Neural progenitor cell (in vitro differentiated cells): ENCODE data around the gene ZMYM4. TPM values are rescaled to one million over a fixed set of nuclear protein-coding genes. Genes with fewer than 3 reads are reported as not detected.

Experiments
- DNase-seq: peaks from one replicate; pipeline ENCODE4 v3.0.0-alpha.2; 2016; ENCODE audit warnings: low spot score
- H2AFZ ChIP-seq: fragments of 200-600 bp; sonication (generic); replicated peaks from 2 replicates; pipeline ENCODE4 v1.6.1; 2016; ENCODE audit warnings: antibody characterized with exemption
- H3F3A ChIP-seq: fragments of 200-600 bp; sonication (generic); 2 replicates; pipeline ENCODE4 v1.6.1; 2016; ENCODE audit warnings: antibody characterized with exemption, low read depth
- H3K27ac ChIP-seq: fragments of 200-600 bp; sonication (generic); 2 replicates; pipeline ENCODE4 v1.5.1; 2016; ENCODE audit warnings: mild to moderate bottlenecking
- H3K27me3 ChIP-seq: fragments of 200-600 bp; sonication (generic); 2 replicates; pipeline ENCODE4 v1.6.1; 2016; ENCODE audit warnings: mild to moderate bottlenecking, moderate library complexity
- H3K36me3 ChIP-seq: fragments of 200-600 bp; sonication (generic); 2 replicates; pipeline ENCODE4 v1.5.1; 2016
- H3K4me1 ChIP-seq: fragments of 200-600 bp; sonication (generic); 2 replicates; pipeline ENCODE4 v1.6.1; 2016; ENCODE audit warnings: mixed run types
- H3K4me2 ChIP-seq: fragments of 200-600 bp; sonication (generic); 2 replicates; pipeline ENCODE4 v1.6.1; 2016
- H3K4me3 ChIP-seq: fragments of 200-600 bp; sonication (generic); 2 replicates; pipeline ENCODE4 v1.5.1; 2016
- H3K79me2 ChIP-seq: fragments of 200-600 bp; sonication (generic); 2 replicates; pipeline ENCODE4 v1.6.1; 2016; ENCODE audit warnings: low read depth
- H3K9ac ChIP-seq: fragments of 200-600 bp; sonication (generic); 2 replicates; pipeline ENCODE4 v1.6.1; 2016
- H3K9me3 ChIP-seq: fragments of 200-600 bp; sonication (generic); 2 replicates; pipeline ENCODE4 v1.5.1; 2016; ENCODE audit warnings: low read depth
- H4K20me1 ChIP-seq: fragments of 200-600 bp; sonication (generic); 2 replicates; pipeline ENCODE4 v1.6.1; 2016; ENCODE audit warnings: low read depth
- H3K27ac Mint-ChIP-seq: 3 replicates; pipeline ENCODE4 v1.8.0; 2021; ENCODE audit warnings: mixed read lengths
- H3K27me3 Mint-ChIP-seq: 2 replicates; pipeline ENCODE4 v1.8.0; 2022; ENCODE audit warnings: low read depth, mild to moderate bottlenecking, inconsistent platforms, moderate library complexity, mixed read lengths; ENCODE audit not compliant: insufficient read depth
- H3K36me3 Mint-ChIP-seq: 3 replicates; pipeline ENCODE4 v1.8.0; 2021; ENCODE audit warnings: mixed read lengths
- H3K4me1 Mint-ChIP-seq: 3 replicates; pipeline ENCODE4 v1.8.0; 2021; ENCODE audit warnings: mixed read lengths
- H3K4me3 Mint-ChIP-seq: 3 replicates; pipeline ENCODE4 v1.8.0; 2021; ENCODE audit warnings: mild to moderate bottlenecking, moderate library complexity, mixed read lengths
- H3K9me3 Mint-ChIP-seq: 3 replicates; pipeline ENCODE4 v1.8.0; 2020; ENCODE audit warnings: mixed read lengths
- EZH2 ChIP-seq: fragments of 200-600 bp; sonication (generic); IDR thresholded peaks from 2 replicates; pipeline ENCODE4 v1.6.1; 2017; ENCODE audit warnings: antibody characterized with exemption, mild to moderate bottlenecking, moderate library complexity
- EZH2phosphoT487 ChIP-seq: fragments of 200-600 bp; sonication (generic); IDR thresholded peaks from 2 replicates; pipeline ENCODE4 v1.6.1; 2017; ENCODE audit warnings: antibody characterized with exemption
- total RNA-seq: library from RNA; depleted of rRNA; stranded (reverse); fragments of >200 nt; gene quantifications from 2 replicates; pipeline ENCODE4 v1.2.3, GENCODE V29; 2015; ENCODE audit warnings: low replicate concordance
- TF ChIP-seq, protein P1 (sequence below): fragments of 200-600 bp; sonication (generic); IDR thresholded peaks from 2 replicates; pipeline ENCODE4 v1.5.1; 2017; ENCODE audit warnings: antibody characterized with exemption, mild to moderate bottlenecking

Gene ZMYM4
- total RNA-seq, 1 donor from 2014 or later = 106 TPM

DNA sequence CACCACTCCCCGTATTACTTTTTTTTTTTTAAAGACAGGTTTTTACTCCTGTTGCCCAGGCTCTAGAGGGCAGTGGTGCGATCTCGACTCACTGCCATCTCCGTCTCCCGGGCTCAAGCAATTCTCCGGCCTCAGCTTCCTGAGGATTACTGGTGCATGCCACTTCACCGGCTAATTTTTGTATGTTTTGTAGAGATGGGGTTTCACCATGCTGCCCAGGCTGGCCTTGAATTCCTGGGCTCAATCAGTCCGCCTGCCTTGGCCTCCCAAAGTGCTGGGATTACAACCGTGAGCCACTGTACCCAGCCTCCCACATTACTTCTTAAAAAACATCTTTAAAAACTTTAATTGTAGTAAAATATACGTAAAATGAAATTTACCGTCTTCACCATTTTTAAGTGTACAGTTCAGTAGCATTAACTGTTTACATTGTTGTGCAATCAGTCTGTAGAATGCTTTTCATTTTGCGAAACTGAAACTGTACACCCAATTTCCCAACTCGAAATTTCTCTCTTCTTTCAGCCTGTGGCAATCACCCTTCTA is 77.0 kb downstream of the ZMYM4 start:
- no peaks in the 10 kb centered on the region for H3K27me3 Mint-ChIP-seq
- TF ChIP-seq EZH2 (no peak), EZH2phosphoT487 (no peak)
- TF ChIP-seq, protein P1, sequence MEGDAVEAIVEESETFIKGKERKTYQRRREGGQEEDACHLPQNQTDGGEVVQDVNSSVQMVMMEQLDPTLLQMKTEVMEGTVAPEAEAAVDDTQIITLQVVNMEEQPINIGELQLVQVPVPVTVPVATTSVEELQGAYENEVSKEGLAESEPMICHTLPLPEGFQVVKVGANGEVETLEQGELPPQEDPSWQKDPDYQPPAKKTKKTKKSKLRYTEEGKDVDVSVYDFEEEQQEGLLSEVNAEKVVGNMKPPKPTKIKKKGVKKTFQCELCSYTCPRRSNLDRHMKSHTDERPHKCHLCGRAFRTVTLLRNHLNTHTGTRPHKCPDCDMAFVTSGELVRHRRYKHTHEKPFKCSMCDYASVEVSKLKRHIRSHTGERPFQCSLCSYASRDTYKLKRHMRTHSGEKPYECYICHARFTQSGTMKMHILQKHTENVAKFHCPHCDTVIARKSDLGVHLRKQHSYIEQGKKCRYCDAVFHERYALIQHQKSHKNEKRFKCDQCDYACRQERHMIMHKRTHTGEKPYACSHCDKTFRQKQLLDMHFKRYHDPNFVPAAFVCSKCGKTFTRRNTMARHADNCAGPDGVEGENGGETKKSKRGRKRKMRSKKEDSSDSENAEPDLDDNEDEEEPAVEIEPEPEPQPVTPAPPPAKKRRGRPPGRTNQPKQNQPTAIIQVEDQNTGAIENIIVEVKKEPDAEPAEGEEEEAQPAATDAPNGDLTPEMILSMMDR = no peak
- H3K36me3 Mint-ChIP-seq = peaks cover 3% of the 10 kb centered on the region
- Histone ChIP-seq H3K4me1 (no peaks in the 10 kb centered on the region), H3F3A (no peaks in the 10 kb centered on the region), H3K36me3 (no peaks in the 10 kb centered on the region), H4K20me1 (peaks cover 37% of the 10 kb centered on the region), H3K27ac (no peak overlapping the region), H3K4me3 (no peak overlapping the region), H3K9me3 (no peaks in the 10 kb centered on the region), H3K27me3 (no peaks in the 10 kb centered on the region), H3K9ac (no peak overlapping the region), H3K4me2 (no peak overlapping the region), H3K79me2 (peaks cover 97% of the 10 kb centered on the region), H2AFZ (no peak overlapping the region)
- H3K4me1 Mint-ChIP-seq = no peaks in the 10 kb centered on the region
- H3K9me3 Mint-ChIP-seq = no peaks in the 10 kb centered on the region
- no peak overlapping the region for H3K27ac Mint-ChIP-seq
- no peak for DNase-seq
- H3K4me3 Mint-ChIP-seq = no peak overlapping the region

DNA sequence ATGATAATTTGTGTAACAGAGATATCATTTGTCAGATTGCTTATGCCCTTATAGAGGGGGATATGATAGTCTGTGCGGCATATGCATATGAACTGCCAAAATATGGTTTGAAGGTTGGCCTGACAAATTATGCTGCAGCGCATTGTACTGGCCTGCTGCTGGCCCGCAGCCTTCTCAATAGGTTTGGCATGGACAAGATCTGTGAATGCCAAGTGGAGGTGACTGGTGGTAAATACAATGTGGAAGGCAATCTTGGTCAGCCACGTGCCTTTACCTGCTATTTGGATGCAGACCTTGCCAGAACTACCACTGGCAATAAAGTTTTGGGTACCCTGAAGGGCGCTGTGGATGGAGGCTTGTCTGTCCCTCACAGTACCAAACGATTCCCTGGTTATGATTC is 82.4 kb downstream of the ZMYM4 start:
- Mint-ChIP-seq H3K27me3 (no peaks in the 10 kb centered on the region), H3K27ac (no peak overlapping the region), H3K36me3 (peaks cover 13% of the 10 kb centered on the region), H3K4me3 (no peak overlapping the region), H3K9me3 (no peaks in the 10 kb centered on the region), H3K4me1 (no peaks in the 10 kb centered on the region)
- Histone ChIP-seq H4K20me1 (peaks cover 21% of the 10 kb centered on the region), H3K9ac (no peak overlapping the region), H3K4me3 (no peak overlapping the region), H3K9me3 (no peaks in the 10 kb centered on the region), H3K36me3 (no peaks in the 10 kb centered on the region), H2AFZ (no peak overlapping the region), H3K4me2 (no peak overlapping the region), H3K79me2 (peaks cover 76% of the 10 kb centered on the region), H3K4me1 (no peaks in the 10 kb centered on the region), H3K27me3 (no peaks in the 10 kb centered on the region), H3K27ac (no peak overlapping the region), H3F3A (no peaks in the 10 kb centered on the region)
- DNase-seq = no peak
- no peak for TF ChIP-seq EZH2phosphoT487
- TF ChIP-seq EZH2 = no peak
- TF ChIP-seq, protein P1 = no peak

DNA sequence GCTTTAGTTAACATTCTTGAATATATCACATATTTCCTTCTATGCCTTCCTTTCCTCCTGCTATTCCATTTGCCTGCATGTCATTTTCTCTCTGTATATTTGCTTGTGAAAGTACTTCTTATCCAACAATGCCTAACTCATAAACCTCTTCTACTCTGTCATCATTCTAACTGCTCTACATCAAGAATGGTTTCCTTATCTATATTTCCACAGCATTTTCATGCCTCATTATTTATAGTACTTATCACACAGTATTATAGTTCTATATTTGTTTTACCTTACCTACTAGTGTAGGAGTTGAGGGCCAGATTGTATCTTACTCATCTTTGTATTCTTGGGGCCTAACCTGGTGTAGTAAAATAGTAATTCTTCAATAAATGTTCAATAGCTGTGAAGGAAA is 91.5 kb downstream of the ZMYM4 start:
- no peaks in the 10 kb centered on the region for H3K9me3 Mint-ChIP-seq
- no peak for DNase-seq
- TF ChIP-seq EZH2phosphoT487 (no peak), EZH2 (no peak)
- TF ChIP-seq, protein P1 = no peak
- Histone ChIP-seq H3K4me3 (no peak overlapping the region), H3K36me3 (no peaks in the 10 kb centered on the region), H3K9me3 (no peaks in the 10 kb centered on the region), H3K27ac (no peak overlapping the region), H2AFZ (no peak overlapping the region), H3K4me2 (no peak overlapping the region), H3K27me3 (no peaks in the 10 kb centered on the region), H3K4me1 (no peaks in the 10 kb centered on the region), H3K9ac (no peak overlapping the region), H4K20me1 (peaks cover 9% of the 10 kb centered on the region), H3K79me2 (peaks cover 63% of the 10 kb centered on the region), H3F3A (no peaks in the 10 kb centered on the region)
- no peaks in the 10 kb centered on the region for H3K27me3 Mint-ChIP-seq
- H3K27ac Mint-ChIP-seq = no peak overlapping the region
- no peak overlapping the region for H3K4me3 Mint-ChIP-seq
- H3K4me1 Mint-ChIP-seq = no peaks in the 10 kb centered on the region
- H3K36me3 Mint-ChIP-seq = peaks cover 29% of the 10 kb centered on the region
